GM12878 (cell line): Measurements from ENCODE around the gene SMYD5. TPM values are rescaled to one million over a fixed set of nuclear protein-coding genes. Genes with fewer than 3 reads are reported as not detected.

Experiments used
- ATF2 ChIP-seq: IDR thresholded peaks from 2 replicates; pipeline ENCODE4 v1.6.1; 2012; ENCODE audit warnings: low read length, inconsistent platforms
- KLF5 ChIP-seq: fragments of 450-650 bp; IDR thresholded peaks from 2 replicates; pipeline ENCODE4 v1.6.1; 2014; ENCODE audit warnings: mild to moderate bottlenecking; ENCODE audit not compliant: partially characterized antibody
- MTA2 ChIP-seq: fragments of 450-650 bp; IDR thresholded peaks from 2 replicates; pipeline ENCODE4 v1.6.1; 2016; ENCODE audit warnings: low read depth, mild to moderate bottlenecking, moderate library complexity
- NR2C1 ChIP-seq: fragments of 450-650 bp; IDR thresholded peaks from 2 replicates; pipeline ENCODE4 v1.6.1; 2017; ENCODE audit warnings: antibody characterized with exemption, mild to moderate bottlenecking, moderate library complexity
- PBX3 ChIP-seq: IDR thresholded peaks from 2 replicates; pipeline ENCODE4 v1.6.1; 2011; ENCODE audit warnings: mild to moderate bottlenecking, low read depth, low read length, moderate library complexity; ENCODE audit not compliant: insufficient replicate concordance
- RBBP5 ChIP-seq: fragments of 200-600 bp; sonication (generic); conservative IDR thresholded peaks from 2 replicates; pipeline ENCODE4 v1.6.1; 2016
- SREBF1 ChIP-seq: IDR thresholded peaks from 2 replicates; pipeline ENCODE4 v1.6.1; 2012; ENCODE audit warnings: mild to moderate bottlenecking, low read length
- SREBF2 ChIP-seq: IDR thresholded peaks from 2 replicates; pipeline ENCODE4 v1.6.1; 2012; ENCODE audit warnings: mild to moderate bottlenecking, low read length
- USF1 ChIP-seq: IDR thresholded peaks from 2 replicates; pipeline ENCODE4 v1.6.1; 2011; ENCODE audit warnings: borderline replicate concordance, low read depth, mild to moderate bottlenecking, moderate library complexity, mixed read lengths, low read length; ENCODE audit not compliant: insufficient read depth; ENCODE audit errors: extremely low read length
- ZBTB40 ChIP-seq: fragments of 450-650 bp; IDR thresholded peaks from 2 replicates; pipeline ENCODE4 v1.6.1; 2016; ENCODE audit warnings: mild to moderate bottlenecking, moderate library complexity, borderline replicate concordance
- polyA plus RNA-seq, 11 experiments: library from polyadenylated mRNA; depleted of rRNA in 4 of 11; unstranded in 6 of 11; stranded (reverse) in 5 of 11; fragments of >200 nt; fragmentation: Nextera tagmentation in 4 of 11; fragmentation: Illumina TruSeq in 1 of 11; extraction: Ambion mirVana in 4 of 11; extraction: Trizol in 1 of 11; gene quantifications; 1 replicate in 1 of 11; 2 replicates in 10 of 11; pipeline versions ENCODE4 v1.2.1 to v1.2.3, GENCODE V29; 2011 to 2016; ENCODE audit warnings: inconsistent platforms in 2 of 11, missing spikeins in 2 of 11, low read depth in 1 of 11
- total RNA-seq, 4 experiments: library from RNA; depleted of rRNA in 3 of 4; stranded (reverse); fragments of >200 nt in 3 of 4; fragmentation: Illumina TruSeq in 1 of 4; extraction: Trizol in 1 of 4; gene quantifications; 2 replicates each; pipeline versions ENCODE4 v1.2.1 to v1.2.3, GENCODE V29; 2013 to 2021

Gene SMYD5
- total and polyA plus RNA-seq, 10 of the 15 experiments (the other 5 are each of a cell fraction or from before 2014, with no cell fraction given) = 6.1 to 35.3 (median 26.4) TPM

- no peak for TF ChIP-seq PBX3
- no peak for TF ChIP-seq KLF5
- TF ChIP-seq SREBF2 = no peak
- TF ChIP-seq RBBP5 = no peak
- TF ChIP-seq ATF2 = no peak
- TF ChIP-seq ZBTB40 = no peak
- TF ChIP-seq NR2C1 = no peak
- no peak for TF ChIP-seq MTA2
- TF ChIP-seq SREBF1 = no peak
- TF ChIP-seq USF1 = no peak
These were observed 28.1 kb upstream of the SMYD5 start (continued) for GRCh38 chr2:73185965-73186364.
